Mucosa of rectum (tissue), 2 donors: Measurements from ENCODE around the gene GAL3ST1.

Experiments used
- H3K27ac ChIP-seq, 2 donors: one replicate each; pipeline ENCODE4 v1.7.0; 2013; ENCODE audit warnings: inconsistent platforms in 2 of 2, low read depth in 2 of 2, low read length in 2 of 2
- H3K27me3 ChIP-seq, 2 donors: one replicate each; pipeline ENCODE4 v1.7.0; 2013; ENCODE audit warnings: low read length in 2 of 2; ENCODE audit not compliant: control insufficient read depth in 2 of 2, insufficient read depth in 2 of 2
- H3K36me3 ChIP-seq, 2 donors: one replicate each; pipeline ENCODE4 v1.7.0; 2013; ENCODE audit warnings: low read length in 2 of 2; ENCODE audit not compliant: control insufficient read depth in 2 of 2, insufficient read depth in 2 of 2
- H3K4me1 ChIP-seq, 2 donors: one replicate each; pipeline ENCODE4 v1.7.0; 2013; ENCODE audit warnings: low read length in 2 of 2, mild to moderate bottlenecking in 1 of 2; ENCODE audit not compliant: control insufficient read depth in 2 of 2, insufficient read depth in 2 of 2
- H3K4me3 ChIP-seq, 2 donors: one replicate each; pipeline ENCODE4 v1.7.0; 2013; ENCODE audit warnings: low read length in 2 of 2
- H3K9ac ChIP-seq, 2 donors: one replicate each; pipeline ENCODE4 v1.7.0; 2013; ENCODE audit warnings: low read length in 2 of 2, low read depth in 1 of 2, mild to moderate bottlenecking in 1 of 2
- H3K9me3 ChIP-seq, 2 donors: one replicate each; pipeline ENCODE4 v1.7.0; 2013; ENCODE audit warnings: low read length in 2 of 2; ENCODE audit not compliant: control insufficient read depth in 2 of 2
- donor health status: healthy.
- donor health status: Normal muscosa, but diverticular disease.

The GAL3ST1 gene

GRCh38 chr22:30519842-30520425 lies 54.5 kb downstream of the GAL3ST1 start:
- Histone ChIP-seq H3K4me3 (no peak overlapping the region), H3K27ac (no peak overlapping the region), H3K9ac (no peak overlapping the region), H3K4me1 (no peaks in the 10 kb centered on the region), H3K36me3 (no peaks in the 10 kb centered on the region), H3K9me3 (no peaks in the 10 kb centered on the region), H3K27me3 (peaks cover 0 to 2% of the 10 kb centered on the region in 2 donors)

- Histone ChIP-seq H3K4me3 (no peak overlapping the region), H3K36me3 (no peaks in the 10 kb centered on the region), H3K27me3 (peaks cover 0 to 2% of the 10 kb centered on the region in 2 donors), H3K27ac (no peak overlapping the region), H3K9ac (no peak overlapping the region), H3K9me3 (no peaks in the 10 kb centered on the region), H3K4me1 (no peaks in the 10 kb centered on the region)
These were observed 57.7 kb downstream of the GAL3ST1 start for GRCh38 chr22:30516731-30517130.

- Histone ChIP-seq H3K9ac (no peak overlapping the region), H3K9me3 (no peaks in the 10 kb centered on the region), H3K4me3 (no peak overlapping the region), H3K27me3 (peaks cover 0 to 2% of the 10 kb centered on the region in 2 donors), H3K4me1 (no peaks in the 10 kb centered on the region), H3K27ac (no peak overlapping the region), H3K36me3 (no peaks in the 10 kb centered on the region)
These were observed 58.2 kb downstream of the GAL3ST1 start for GRCh38 chr22:30516273-30516672.

GRCh38 chr22:30514252-30514651 lies 60.2 kb downstream of the GAL3ST1 start:
- Histone ChIP-seq H3K27me3 (peaks cover 0 to 2% of the 10 kb centered on the region in 2 donors), H3K27ac (no peak overlapping the region), H3K9me3 (no peaks in the 10 kb centered on the region), H3K4me1 (no peaks in the 10 kb centered on the region), H3K4me3 (no peak overlapping the region), H3K36me3 (no peaks in the 10 kb centered on the region), H3K9ac (no peak overlapping the region)

- Histone ChIP-seq H3K4me3 (no peak overlapping the region), H3K27ac (no peak overlapping the region), H3K4me1 (no peaks in the 10 kb centered on the region), H3K9ac (no peak overlapping the region), H3K9me3 (no peaks in the 10 kb centered on the region), H3K36me3 (no peaks in the 10 kb centered on the region), H3K27me3 (peaks cover 0 to 2% of the 10 kb centered on the region in 2 donors)
These were observed 61.0 kb downstream of the GAL3ST1 start for GRCh38 chr22:30513462-30513861.

- no peaks in the 10 kb centered on the region for H3K4me1 ChIP-seq
- H3K4me3 ChIP-seq = no peak overlapping the region
- H3K9me3 ChIP-seq = no peaks in the 10 kb centered on the region
- H3K36me3 ChIP-seq = no peaks in the 10 kb centered on the region
- no peak overlapping the region for H3K27ac ChIP-seq
- H3K27me3 ChIP-seq = peaks cover 0 to 2% of the 10 kb centered on the region in 2 donors
- H3K9ac ChIP-seq = no peak overlapping the region
These were observed 62.6 kb downstream of the GAL3ST1 start for GRCh38 chr22:30511911-30512310.

GRCh38 chr22:30511109-30511508 lies 63.4 kb downstream of the GAL3ST1 start:
- H3K4me3 ChIP-seq = no peak overlapping the region
- H3K9me3 ChIP-seq = no peaks in the 10 kb centered on the region
- H3K27ac ChIP-seq = no peak overlapping the region
- no peak overlapping the region for H3K9ac ChIP-seq
- H3K36me3 ChIP-seq = no peaks in the 10 kb centered on the region
- no peaks in the 10 kb centered on the region for H3K27me3 ChIP-seq
- H3K4me1 ChIP-seq = no peaks in the 10 kb centered on the region

- H3K36me3 ChIP-seq = no peaks in the 10 kb centered on the region
- H3K9ac ChIP-seq = no peak overlapping the region
- H3K4me1 ChIP-seq = peaks cover 0 to 3% of the 10 kb centered on the region in 2 donors
- H3K4me3 ChIP-seq = no peak overlapping the region
- H3K27me3 ChIP-seq = peaks cover 4 to 13% of the 10 kb centered on the region in 2 donors
- no peaks in the 10 kb centered on the region for H3K9me3 ChIP-seq
- H3K27ac ChIP-seq = no peak overlapping the region
These were observed 66.2 kb downstream of the GAL3ST1 start for GRCh38 chr22:30508216-30508615.

GRCh38 chr22:30507670-30508069 lies 66.8 kb downstream of the GAL3ST1 start:
- no peaks in the 10 kb centered on the region for H3K36me3 ChIP-seq
- H3K9ac ChIP-seq = no peak overlapping the region
- peaks cover 4 to 13% of the 10 kb centered on the region in 2 donors for H3K27me3 ChIP-seq
- H3K4me3 ChIP-seq = no peak overlapping the region
- H3K4me1 ChIP-seq = peaks cover 0 to 3% of the 10 kb centered on the region in 2 donors
- H3K27ac ChIP-seq = no peak overlapping the region
- H3K9me3 ChIP-seq = no peaks in the 10 kb centered on the region

GRCh38 chr22:30506507-30506968 lies 67.9 kb downstream of the GAL3ST1 start:
- Histone ChIP-seq H3K4me1 (peaks cover 0 to 3% of the 10 kb centered on the region in 2 donors), H3K9ac (no peak overlapping the region), H3K36me3 (no peaks in the 10 kb centered on the region), H3K27ac (no peak overlapping the region), H3K27me3 (peaks cover 4 to 13% of the 10 kb centered on the region in 2 donors), H3K9me3 (no peaks in the 10 kb centered on the region), H3K4me3 (no peak overlapping the region)
